Keratinocyte (primary cell): Measurements from ENCODE around the gene NKX1-2.

Experiments
- CTCF ChIP-seq, 3 experiments: IDR thresholded peaks in 1 of 3; conservative IDR thresholded peaks in 1 of 3; optimal IDR thresholded peaks in 1 of 3; 2 replicates in 2 of 3; 3 replicates in 1 of 3; pipeline versions ENCODE3 to v1.5.1; 2011; ENCODE audit warnings: low read length in 3 of 3, mild to moderate bottlenecking in 3 of 3, moderate library complexity in 2 of 3, control low read depth in 1 of 3, inconsistent platforms in 1 of 3; ENCODE audit not compliant: insufficient read depth in 2 of 3; ENCODE audit errors: extremely low read depth in 1 of 3
- EZH2 ChIP-seq: IDR thresholded peaks from one replicate; pipeline ENCODE4 v1.6.1; 2012; ENCODE audit warnings: inconsistent platforms, mild to moderate bottlenecking, low read length, moderate library complexity

- no peak for TF ChIP-seq CTCF (optimal IDR thresholded peaks at IDR 0.05 in 1 of 3, IDR thresholded peaks at IDR 0.05 in 1 of 3, conservative IDR thresholded peaks at IDR 0.05 in 1 of 3; ENCODE audit: extremely low read depth in 1 of 3, insufficient read depth in 2 of 3, low read length in 3 of 3)
- no peak for TF ChIP-seq EZH2
Measured at GRCh38 chr10:124480860-124481259, 31.0 kb upstream of the NKX1-2 start.
